Neural cell (in vitro differentiated cells): ENCODE data around the gene PRH1. TPM values are rescaled to one million over a fixed set of nuclear protein-coding genes. Genes with fewer than 3 reads are reported as not detected.

ENCODE experiments used
- H2AFZ ChIP-seq: fragments of 200-600, 300-800 bp; sonication (generic), shearing (Covaris generic); 2 replicates; pipeline ENCODE4 v1.6.0; 2014; ENCODE audit warnings: low read depth, mild to moderate bottlenecking, antibody characterized with exemption, low read length, moderate library complexity
- H3F3A ChIP-seq: fragments of 200-600 bp; shearing (Covaris generic); 2 replicates; pipeline ENCODE4 v1.6.1; 2016; ENCODE audit warnings: mild to moderate bottlenecking, moderate library complexity, mixed read lengths, antibody characterized with exemption, low read length; ENCODE audit not compliant: insufficient read depth, poor library complexity, severe bottlenecking
- H3K27ac ChIP-seq: fragments of 200-600, 300-800 bp; sonication (generic), shearing (Covaris generic); 2 replicates; pipeline ENCODE4 v1.5.1; 2014; ENCODE audit warnings: mild to moderate bottlenecking, low read length, moderate library complexity
- H3K27me3 ChIP-seq: fragments of 300-800, 200-600 bp; sonication (generic), shearing (Covaris generic); 2 replicates; pipeline ENCODE4 v1.6.0; 2014; ENCODE audit warnings: mild to moderate bottlenecking, low read depth, low read length, moderate library complexity; ENCODE audit not compliant: insufficient read depth
- H3K36me3 ChIP-seq: fragments of 300-800, 200-600 bp; sonication (generic), shearing (Covaris generic); 2 replicates; pipeline ENCODE4 v1.5.1; 2014; ENCODE audit warnings: mild to moderate bottlenecking, antibody characterized with exemption, low read length, moderate library complexity; ENCODE audit not compliant: insufficient read depth
- H3K4me2 ChIP-seq: fragments of 300-800, 200-600 bp; sonication (generic), shearing (Covaris generic); 2 replicates; pipeline ENCODE4 v1.6.0; 2014; ENCODE audit warnings: mild to moderate bottlenecking, low read length
- H3K4me3 ChIP-seq: fragments of 300-800, 200-600 bp; sonication (generic), shearing (Covaris generic); 2 replicates; pipeline ENCODE4 v1.5.1; 2014; ENCODE audit warnings: mild to moderate bottlenecking, low read length, moderate library complexity
- H3K79me2 ChIP-seq: fragments of 200-600 bp; shearing (Covaris generic); replicated peaks from 2 replicates; pipeline ENCODE4 v1.6.0; 2014; ENCODE audit warnings: mild to moderate bottlenecking, low read length, moderate library complexity; ENCODE audit not compliant: insufficient read depth
- H3K9ac ChIP-seq: fragments of 300-800, 200-600 bp; sonication (generic), shearing (Covaris generic); 2 replicates; pipeline ENCODE4 v1.6.1; 2016; ENCODE audit warnings: mild to moderate bottlenecking, low read length, mixed read lengths
- H3K9me2 ChIP-seq: fragments of 200-600 bp; shearing (Covaris generic); 2 replicates; pipeline ENCODE4 v1.6.1; 2016; ENCODE audit warnings: mild to moderate bottlenecking, low read length, mixed read lengths; ENCODE audit not compliant: insufficient read depth
- H3K9me3 ChIP-seq: fragments of 200-600, 300-800 bp; sonication (generic), shearing (Covaris generic); 2 replicates; pipeline ENCODE4 v1.6.1; 2016; ENCODE audit warnings: mild to moderate bottlenecking, mixed run types, low read length, moderate library complexity, mixed read lengths
- H4K20me1 ChIP-seq: fragments of 200-600 bp; shearing (Covaris generic); 2 replicates; pipeline ENCODE4 v1.6.1; 2016; ENCODE audit warnings: mild to moderate bottlenecking, mixed run types; ENCODE audit not compliant: insufficient read depth
- EP300 ChIP-seq: fragments of 450-650 bp; conservative IDR thresholded peaks from 2 replicates; pipeline ENCODE4 v1.6.1; 2014; ENCODE audit warnings: antibody characterized with exemption, mild to moderate bottlenecking, moderate library complexity; ENCODE audit not compliant: poor library complexity, severe bottlenecking
- RAD21 ChIP-seq: fragments of 450-650 bp; conservative IDR thresholded peaks from 2 replicates; pipeline ENCODE4 v1.6.1; 2014; ENCODE audit warnings: antibody characterized with exemption, mild to moderate bottlenecking, moderate library complexity
- TAF1 ChIP-seq: IDR thresholded peaks from 2 replicates; pipeline ENCODE4 v1.6.1; 2012; ENCODE audit warnings: low read depth
- polyA plus RNA-seq: library from polyadenylated mRNA; depleted of rRNA; stranded (reverse); fragments of >200 nt; gene quantifications from 2 replicates; pipeline ENCODE4 v1.2.3, GENCODE V29; 2014
- small RNA-seq, 3 experiments: library from RNA; depleted of rRNA; stranded (forward); fragments of <200 nt; gene quantifications; one replicate each; pipeline ENCODE3, GENCODE V24; 2012

The PRH1 gene
- polyA plus RNA-seq, 1 donor from 2014 or later: 25.7 TPM

DNA sequence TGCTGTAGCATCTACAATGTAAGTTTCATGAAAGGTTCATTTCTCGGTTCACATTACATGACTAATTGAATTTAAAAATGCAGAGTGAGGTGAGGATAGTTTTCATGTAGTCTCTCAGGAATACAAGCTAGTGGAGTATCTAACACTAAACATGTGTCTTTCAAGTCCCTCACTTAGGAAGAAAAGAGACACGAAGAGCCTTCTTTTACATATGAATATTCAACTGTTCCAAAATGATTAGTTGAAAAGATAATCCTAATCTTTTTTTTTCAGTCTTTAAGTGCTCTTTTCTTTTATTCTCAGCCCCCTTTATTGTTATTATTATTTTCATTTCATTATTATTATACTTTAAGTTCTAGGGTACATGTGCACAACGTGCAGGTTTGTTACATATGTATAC is 45.6 kb downstream of the PRH1 start:
- no peaks in the 10 kb centered on the region for H3K27me3 ChIP-seq
- H2AFZ ChIP-seq: no peak overlapping the region
- no peak overlapping the region for H3K4me2 ChIP-seq
- no peaks in the 10 kb centered on the region for H3K79me2 ChIP-seq
- H3K9ac ChIP-seq: no peak overlapping the region
- H3K4me3 ChIP-seq: no peak overlapping the region
- no peaks in the 10 kb centered on the region for H3K9me2 ChIP-seq
- H3F3A ChIP-seq: no peaks in the 10 kb centered on the region
- no peak for TF ChIP-seq EP300
- TF ChIP-seq RAD21: no peak
- no peak for TF ChIP-seq TAF1
- no peak overlapping the region for H3K27ac ChIP-seq
- H4K20me1 ChIP-seq: no peaks in the 10 kb centered on the region
- no peaks in the 10 kb centered on the region for H3K36me3 ChIP-seq
- peaks cover 4% of the 10 kb centered on the region for H3K9me3 ChIP-seq

Small RNA genes lying within 50 kb of the gene (small RNA-seq; reads per million reads assigned to genes)
- gene PRR4: 0 reads per million in 3 experiments

Other genes starting within 250 kb of the PRH1 start
- gene STYK1, start 210.2 kb downstream of the PRH1 start, polyA plus RNA-seq: 0.24 and 0.26 TPM in 2 replicates
- 3.4 and 7.3 TPM in 2 replicates for gene YBX3, start 160.9 kb downstream of the PRH1 start, polyA plus RNA-seq
- gene TAS2R7, start 81.6 kb downstream of the PRH1 start, polyA plus RNA-seq: 0.58 TPM in 1 of 2 replicates, not detected in the other
- 0.59 and 1.6 TPM in 2 replicates for gene TAS2R8, start 77.0 kb downstream of the PRH1 start, polyA plus RNA-seq
- gene TAS2R9, start 74.1 kb downstream of the PRH1 start, polyA plus RNA-seq: 0.32 and 1.6 TPM in 2 replicates
- 3.9 and 8.3 TPM in 2 replicates for gene TAS2R10, start 57.9 kb downstream of the PRH1 start, polyA plus RNA-seq
- 4.8 and 5.0 TPM in 2 replicates for gene PRR4, start 34.8 kb downstream of the PRH1 start, polyA plus RNA-seq
- gene TAS2R13, start 25.3 kb upstream of the PRH1 start, polyA plus RNA-seq: 0.52 and 0.61 TPM in 2 replicates
- not detected in 2 replicates for gene PRH2, start 45.0 kb upstream of the PRH1 start, polyA plus RNA-seq
- gene TAS2R14, start 55.0 kb upstream of the PRH1 start, polyA plus RNA-seq: 13.5 and 14.9 TPM in 2 replicates
- 2.4 TPM in 1 of 2 replicates, not detected in the other for gene TAS2R50, start 102.7 kb upstream of the PRH1 start, polyA plus RNA-seq
- gene TAS2R20, start 114.0 kb upstream of the PRH1 start, polyA plus RNA-seq: 1.9 and 3.3 TPM in 2 replicates
- 5.7 and 11.2 TPM in 2 replicates for gene TAS2R19, start 138.4 kb upstream of the PRH1 start, polyA plus RNA-seq
- 3.5 and 4.0 TPM in 2 replicates for gene TAS2R31, start 147.2 kb upstream of the PRH1 start, polyA plus RNA-seq
- not detected in 2 replicates for gene TAS2R46, start 178.0 kb upstream of the PRH1 start, polyA plus RNA-seq
- 0.35 and 1.1 TPM in 2 replicates for gene TAS2R43, start 208.1 kb upstream of the PRH1 start, polyA plus RNA-seq